GM12874 (cell line): Measurements from ENCODE around the gene SLC18B1.

Experiments
- CTCF ChIP-seq: IDR thresholded peaks from 2 replicates; pipeline ENCODE4 v1.5.1; 2011; ENCODE audit warnings: low read depth, mild to moderate bottlenecking, control low read depth, low read length, moderate library complexity; ENCODE audit not compliant: insufficient read depth

Gene SLC18B1

GRCh38 chr6:132819405-132820161 lies 21.1 kb upstream of the SLC18B1 start:
- TF ChIP-seq CTCF = no peak

GRCh38 chr6:132818404-132819359 lies 20.2 kb upstream of the SLC18B1 start:
- no peak for TF ChIP-seq CTCF

- TF ChIP-seq CTCF = no peak
These were observed 19.3 kb upstream of the SLC18B1 start for GRCh38 chr6:132817554-132818403.

- no peak for TF ChIP-seq CTCF
These were observed 18.2 kb upstream of the SLC18B1 start for GRCh38 chr6:132816660-132817059.

GRCh38 chr6:132814716-132815570 lies 16.5 kb upstream of the SLC18B1 start:
- TF ChIP-seq CTCF = no peak

- no peak for TF ChIP-seq CTCF
These were observed 14.9 kb upstream of the SLC18B1 start for GRCh38 chr6:132813173-132813856.
